PC-9 (cell line): Measurements from ENCODE around the gene TBL2. TPM values are rescaled to one million over a fixed set of nuclear protein-coding genes. Genes with fewer than 3 reads are reported as not detected.

Experiments
- BruUV-seq: library from RNA; stranded (reverse); fragments of 400-500 nt; replicated peaks from 2 replicates; lab custom pipeline; 2021; lab: Mats Ljungman, UMichigan
- CTCF ChIA-PET: fragments of 300-600 bp; sonication (Branson Sonifier 250); formaldehyde crosslinking; loops from one replicate; lab custom pipeline; 2022; ENCODE audit warnings: antibody characterized with exemption; lab: Charles Lee
- POLR2A ChIA-PET: fragments of 300-600 bp; sonication (Branson Sonifier 250); formaldehyde crosslinking; loops from one replicate; lab custom pipeline; 2022; ENCODE audit warnings: antibody characterized with exemption; ENCODE audit not compliant: unreplicated experiment; lab: Charles Lee
- DNase-seq, 2 experiments: peaks; one replicate each; pipeline versions ENCODE4 v3.0.0 to v3.0.0-alpha.2; 2015 to 2022; ENCODE audit warnings: mixed read lengths in 1 of 2
- H2AFZ ChIP-seq: fragments of 200-600 bp; sonication (generic); 2 replicates; pipeline ENCODE4 v1.8.1; 2017; ENCODE audit warnings: antibody characterized with exemption
- H3F3A ChIP-seq: fragments of 200-600 bp; sonication (generic); 2 replicates; pipeline ENCODE4 v1.8.1; 2017; ENCODE audit warnings: antibody characterized with exemption, mild to moderate bottlenecking, low read depth; ENCODE audit not compliant: insufficient read depth
- H3K27ac ChIP-seq: fragments of 200-600 bp; sonication (generic); 2 replicates; pipeline ENCODE4 v1.6.1; 2016; ENCODE audit warnings: mixed run types
- H3K27me3 ChIP-seq: fragments of 200-600 bp; sonication (generic); 2 replicates; pipeline ENCODE4 v1.6.1; 2016; ENCODE audit warnings: low read depth, mixed run types; ENCODE audit not compliant: insufficient read depth
- H3K36me3 ChIP-seq: fragments of 200-600 bp; sonication (generic); 2 replicates; pipeline ENCODE4 v1.6.1; 2016; ENCODE audit warnings: low read depth, mixed run types
- H3K4me1 ChIP-seq: fragments of 200-600 bp; sonication (generic); replicated peaks from 2 replicates; pipeline ENCODE4 v1.6.1; 2016; ENCODE audit warnings: mixed run types; ENCODE audit not compliant: insufficient read depth
- H3K4me2 ChIP-seq: fragments of 200-600 bp; sonication (generic); 2 replicates; pipeline ENCODE4 v1.6.1; 2017; ENCODE audit warnings: mixed run types
- H3K4me3 ChIP-seq: fragments of 200-600 bp; sonication (generic); 2 replicates; pipeline ENCODE4 v1.6.1; 2016; ENCODE audit warnings: mixed run types
- H3K79me2 ChIP-seq: fragments of 200-600 bp; sonication (generic); 2 replicates; pipeline ENCODE4 v1.6.1; 2017; ENCODE audit warnings: low read depth, mixed run types
- H3K9me2 ChIP-seq: fragments of 200-600 bp; sonication (generic); 2 replicates; pipeline ENCODE4 v1.8.1; 2017; ENCODE audit warnings: mild to moderate bottlenecking; ENCODE audit not compliant: insufficient read depth
- H3K9me3 ChIP-seq: fragments of 200-600 bp; sonication (generic); 2 replicates; pipeline ENCODE4 v1.8.1; 2016; ENCODE audit warnings: low read depth; ENCODE audit not compliant: insufficient read depth
- H4K20me1 ChIP-seq: fragments of 200-600 bp; sonication (generic); 2 replicates; pipeline ENCODE4 v1.8.1; 2017; ENCODE audit not compliant: insufficient read depth
- EZH2 ChIP-seq: fragments of 200-600 bp; sonication (generic); IDR thresholded peaks from 2 replicates; pipeline ENCODE4 v1.8.0; 2017; ENCODE audit warnings: antibody characterized with exemption, low read depth
- intact Hi-C: fragments of 100-400 bp; cut with micrococcal nuclease; formaldehyde crosslinking; loops from one replicate; pipeline ENCODE4 v1.10.0; 2022; ENCODE audit not compliant: unreplicated experiment
- total RNA-seq: library from RNA; stranded (reverse); gene quantifications from 2 replicates; pipeline ENCODE4 v1.2.3, GENCODE V29; 2021
- TF ChIP-seq, protein P1 (sequence below): fragments of 200-600 bp; sonication (generic); conservative IDR thresholded peaks from 2 replicates; pipeline ENCODE4 v1.6.1; 2017; ENCODE audit warnings: mixed run types, antibody characterized with exemption, mild to moderate bottlenecking, moderate library complexity

TBL2 gene
- total RNA-seq, 1 experiment from 2014 or later: 49.2 TPM

DNA sequence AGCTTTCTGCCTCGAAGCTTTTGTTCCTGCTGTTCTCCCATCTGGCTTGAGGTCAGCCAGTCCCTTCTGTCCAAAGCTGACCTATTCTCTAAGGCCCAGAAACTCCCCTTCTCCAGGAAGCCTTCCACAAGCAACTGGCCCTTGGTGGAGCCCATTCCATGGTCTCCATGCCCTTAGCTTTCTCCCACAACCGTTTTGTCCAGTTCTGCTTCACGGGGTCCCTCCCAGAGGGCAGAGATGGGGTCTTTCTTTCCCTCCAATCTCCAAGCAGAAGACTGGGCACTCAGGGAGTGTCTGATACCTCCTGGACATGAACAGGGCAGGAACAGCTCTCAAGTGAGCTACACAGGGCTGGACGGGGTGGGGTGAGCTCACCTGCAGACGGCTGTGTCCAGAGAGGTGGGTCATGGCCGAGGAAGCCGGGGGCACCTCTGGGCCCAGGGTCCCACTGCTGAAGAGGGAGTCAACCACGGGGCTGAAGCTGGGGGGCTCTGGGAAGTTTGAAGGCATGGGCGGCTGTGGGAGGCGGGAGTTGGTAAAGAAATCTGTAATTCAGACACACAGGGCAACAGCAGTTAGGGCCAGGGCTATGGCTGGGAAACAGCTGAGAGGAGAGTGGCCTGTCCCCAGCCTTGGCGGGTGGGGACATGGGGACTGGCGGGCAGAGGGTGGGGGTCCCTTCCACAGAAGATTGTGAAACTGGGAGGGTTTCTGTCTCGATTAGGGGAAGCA lies 20.9 kb upstream of the TBL2 start:
- no peaks in the 10 kb centered on the region for H3K9me2 ChIP-seq

DNA sequence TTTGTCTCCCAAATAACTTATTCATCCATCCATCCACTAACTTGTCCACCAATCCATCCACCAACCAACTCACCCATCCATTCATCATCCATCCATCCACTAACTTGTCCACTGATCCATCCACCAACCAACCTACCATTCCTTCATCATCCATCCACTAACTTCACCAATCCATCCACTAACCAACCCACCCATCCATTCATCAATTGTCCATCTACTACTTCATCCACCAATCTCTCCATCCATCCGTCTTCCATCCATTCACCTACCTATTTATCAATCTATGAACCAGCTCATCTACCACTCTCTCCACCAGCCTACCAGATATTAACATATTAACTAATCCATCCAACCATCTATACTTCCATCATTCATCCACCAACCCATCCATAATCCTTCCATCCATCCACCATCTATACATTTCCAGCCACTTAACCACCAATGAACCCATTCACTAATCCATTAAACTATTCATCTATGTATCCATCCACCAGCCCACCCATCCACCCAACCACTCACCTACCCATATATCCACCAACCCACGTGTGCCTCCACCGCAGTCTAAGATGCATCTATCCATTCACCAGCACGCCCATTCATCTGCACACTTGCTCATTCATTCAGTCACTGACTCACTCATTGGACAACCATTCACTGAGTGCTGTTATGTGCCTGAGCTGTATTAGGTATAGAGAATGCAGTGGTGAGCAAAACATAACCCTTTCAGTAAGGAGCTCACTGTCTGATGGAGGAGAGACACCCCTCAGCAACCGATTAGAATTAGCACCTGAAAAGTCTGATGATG lies 19.8 kb upstream of the TBL2 start:
- H3K79me2 ChIP-seq: no peaks in the 10 kb centered on the region
- TF ChIP-seq, protein P1, sequence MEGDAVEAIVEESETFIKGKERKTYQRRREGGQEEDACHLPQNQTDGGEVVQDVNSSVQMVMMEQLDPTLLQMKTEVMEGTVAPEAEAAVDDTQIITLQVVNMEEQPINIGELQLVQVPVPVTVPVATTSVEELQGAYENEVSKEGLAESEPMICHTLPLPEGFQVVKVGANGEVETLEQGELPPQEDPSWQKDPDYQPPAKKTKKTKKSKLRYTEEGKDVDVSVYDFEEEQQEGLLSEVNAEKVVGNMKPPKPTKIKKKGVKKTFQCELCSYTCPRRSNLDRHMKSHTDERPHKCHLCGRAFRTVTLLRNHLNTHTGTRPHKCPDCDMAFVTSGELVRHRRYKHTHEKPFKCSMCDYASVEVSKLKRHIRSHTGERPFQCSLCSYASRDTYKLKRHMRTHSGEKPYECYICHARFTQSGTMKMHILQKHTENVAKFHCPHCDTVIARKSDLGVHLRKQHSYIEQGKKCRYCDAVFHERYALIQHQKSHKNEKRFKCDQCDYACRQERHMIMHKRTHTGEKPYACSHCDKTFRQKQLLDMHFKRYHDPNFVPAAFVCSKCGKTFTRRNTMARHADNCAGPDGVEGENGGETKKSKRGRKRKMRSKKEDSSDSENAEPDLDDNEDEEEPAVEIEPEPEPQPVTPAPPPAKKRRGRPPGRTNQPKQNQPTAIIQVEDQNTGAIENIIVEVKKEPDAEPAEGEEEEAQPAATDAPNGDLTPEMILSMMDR: no peak
- no peak for TF ChIP-seq EZH2
- no TSS peak for BruUV-seq
- no peak overlapping the region for H2AFZ ChIP-seq
- intact Hi-C loops: no loop called here
- peaks cover 8% of the 10 kb centered on the region for H3K4me1 ChIP-seq
- H3K9me2 ChIP-seq: no peaks in the 10 kb centered on the region
- no peaks in the 10 kb centered on the region for H3K9me3 ChIP-seq
- no peaks in the 10 kb centered on the region for H3K27me3 ChIP-seq
- DNase-seq: no peak
- no peaks in the 10 kb centered on the region for H3K36me3 ChIP-seq
- H3F3A ChIP-seq: peaks cover 2% of the 10 kb centered on the region
- H4K20me1 ChIP-seq: no peaks in the 10 kb centered on the region
- ChIA-PET CTCF (no interaction called here), POLR2A (no interaction called here)
- no peak overlapping the region for H3K4me3 ChIP-seq
- H3K27ac ChIP-seq: no peak overlapping the region
- H3K4me2 ChIP-seq: no peak overlapping the region

More for the DNA sequence above, 20.9 kb upstream of the TBL2 start:
- TF ChIP-seq, protein P1: no peak
- TF ChIP-seq EZH2: no peak
- Histone ChIP-seq H2AFZ (no peak overlapping the region), H3K27me3 (no peaks in the 10 kb centered on the region), H3K4me3 (no peak overlapping the region), H3K9me3 (no peaks in the 10 kb centered on the region), H3K4me1 (peaks cover 13% of the 10 kb centered on the region), H3K27ac (no peak overlapping the region), H3K79me2 (no peaks in the 10 kb centered on the region), H3K36me3 (no peaks in the 10 kb centered on the region), H3K4me2 (no peak overlapping the region), H3F3A (no peaks in the 10 kb centered on the region), H4K20me1 (no peaks in the 10 kb centered on the region)
- ChIA-PET POLR2A (no interaction called here), CTCF (no interaction called here)
- no peak for DNase-seq
- BruUV-seq: no TSS peak
- intact Hi-C loops: no loop called here

DNA sequence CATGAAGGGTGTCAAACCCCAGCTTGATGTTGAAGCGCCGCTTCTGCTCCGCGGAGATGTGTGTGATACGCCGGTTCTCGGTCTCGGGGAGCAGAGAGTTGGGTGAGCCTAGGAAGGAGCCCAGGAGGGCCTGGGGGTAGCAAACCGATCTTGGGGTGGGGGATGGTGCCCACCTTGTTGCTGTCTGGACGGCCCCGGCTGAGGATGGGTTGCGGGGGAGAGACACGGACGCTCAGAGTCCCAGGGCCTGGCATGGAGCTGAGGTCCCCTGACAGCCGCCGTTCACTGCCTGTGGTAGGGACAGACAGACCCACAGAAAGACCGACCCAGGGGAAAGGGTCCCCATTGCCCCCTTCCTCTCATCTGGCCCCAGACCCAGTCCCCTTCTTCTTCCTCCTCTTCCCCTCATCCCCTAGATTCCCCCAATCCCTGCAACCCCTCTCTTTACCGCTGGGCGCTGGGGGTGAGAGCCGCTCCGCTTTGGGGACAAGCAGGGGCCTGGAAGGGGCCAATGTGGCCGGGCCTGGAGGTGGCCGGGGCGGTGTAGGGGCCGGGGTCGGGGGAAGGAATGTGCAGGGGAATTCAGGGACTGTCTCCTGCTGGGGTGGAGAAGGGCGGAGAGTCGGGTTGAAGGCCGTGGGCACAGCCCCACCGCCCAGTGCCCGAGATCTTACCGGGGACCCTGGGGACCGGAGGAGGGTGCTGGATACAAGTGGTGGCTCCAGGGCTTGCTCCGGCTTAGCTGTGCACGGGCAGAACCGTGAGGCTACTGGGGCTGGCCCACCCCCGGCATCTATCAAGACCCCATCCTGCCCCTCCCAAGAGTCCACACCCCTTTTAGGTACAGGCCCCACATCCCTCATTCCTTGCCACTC lies 18.0 kb upstream of the TBL2 start:
- no peak for DNase-seq
- ChIA-PET CTCF (no interaction called here), POLR2A (no interaction called here)
- no peaks in the 10 kb centered on the region for H3K27me3 ChIP-seq
- H3F3A ChIP-seq: peaks cover 4% of the 10 kb centered on the region
- peaks cover 3% of the 10 kb centered on the region; the same call in 1 of the 2 replicates for H3K4me1 ChIP-seq
- BruUV-seq: no TSS peak
- TF ChIP-seq, protein P1: no peak
- TF ChIP-seq EZH2: no peak
- no peaks in the 10 kb centered on the region for H3K36me3 ChIP-seq
- H3K9me2 ChIP-seq: no peaks in the 10 kb centered on the region
- no peak overlapping the region for H3K27ac ChIP-seq
- no peaks in the 10 kb centered on the region for H3K9me3 ChIP-seq
- no peaks in the 10 kb centered on the region for H4K20me1 ChIP-seq
- H3K79me2 ChIP-seq: no peaks in the 10 kb centered on the region
- no peak overlapping the region for H3K4me2 ChIP-seq
- H3K4me3 ChIP-seq: no peak overlapping the region
- intact Hi-C loops: no loop called here
- no peak overlapping the region for H2AFZ ChIP-seq
